K562 (cell line): ENCODE measurements around the gene CLCNKB. TPM values are rescaled to one million over a fixed set of nuclear protein-coding genes. Genes with fewer than 3 reads are reported as not detected.
A peak's percentile ranks its signal among the peaks of the same experiment; 100 is the strongest.

Experiments used
- ARID1B ChIP-seq: fragments of 450-650 bp; IDR thresholded peaks from 2 replicates; pipeline ENCODE4 v1.6.1; 2016; ENCODE audit warnings: antibody characterized with exemption, mild to moderate bottlenecking, inconsistent platforms
- CAMTA2 ChIP-seq: fragments of 250-450 bp; sonication (Bioruptor Pico); conservative IDR thresholded peaks from 2 replicates; pipeline ENCODE4 v1.5.1; 2022
- CSDE1 ChIP-seq, 2 experiments: fragments of 450-650 bp; IDR thresholded peaks; 2 replicates each; pipeline ENCODE4 v1.6.1; 2016; ENCODE audit warnings: mild to moderate bottlenecking in 1 of 2
- DMBX1 ChIP-seq: fragments of 250-450 bp; sonication (Bioruptor Pico); IDR thresholded peaks from 2 replicates; pipeline ENCODE4 v1.8.0; 2022; ENCODE audit warnings: inconsistent platforms, mild to moderate bottlenecking, moderate library complexity, borderline replicate concordance
- ELF4 ChIP-seq: fragments of 450-650 bp; formaldehyde crosslinking; IDR thresholded peaks from 2 replicates; pipeline ENCODE4 v1.4.0; 2022; ENCODE audit warnings: missing genetic modification characterization
- MEF2D ChIP-seq: conservative IDR thresholded peaks from 2 replicates; pipeline ENCODE4 v1.6.1; 2016; ENCODE audit warnings: low read depth, missing genetic modification characterization, missing compliant biosample characterization
- MTA1 ChIP-seq: fragments of 450-650 bp; IDR thresholded peaks from 2 replicates; pipeline ENCODE4 v1.6.1; 2017; ENCODE audit warnings: borderline replicate concordance
- MTA2 ChIP-seq: fragments of 450-650 bp; IDR thresholded peaks from 2 replicates; pipeline ENCODE4 v1.6.1; 2016; ENCODE audit warnings: low read depth
- PBX2 ChIP-seq, 2 experiments: IDR thresholded peaks in 1 of 2; conservative IDR thresholded peaks in 1 of 2; 2 replicates each; pipeline ENCODE4 v1.6.1; 2016; ENCODE audit warnings: low read depth in 2 of 2, mild to moderate bottlenecking in 1 of 2, missing compliant biosample characterization in 1 of 2, missing genetic modification characterization in 1 of 2, moderate library complexity in 1 of 2
- SNIP1 ChIP-seq: fragments of 450-650 bp; IDR thresholded peaks from 2 replicates; pipeline ENCODE4 v1.7.1; 2017; ENCODE audit warnings: low read depth, mild to moderate bottlenecking
- SNRNP70 ChIP-seq: fragments of 200-400 bp; formaldehyde crosslinking; optimal IDR thresholded peaks from 2 replicates; pipeline ENCODE3; 2017; ENCODE audit warnings: low read depth, low read length
- U2AF2 ChIP-seq: fragments of 200-400 bp; formaldehyde crosslinking; optimal IDR thresholded peaks from 2 replicates; pipeline ENCODE3; 2017; ENCODE audit warnings: low read depth, mild to moderate bottlenecking, low read length
- ZBED1 ChIP-seq: IDR thresholded peaks from 2 replicates; pipeline ENCODE4 v1.6.1; 2014
- ZBTB8A ChIP-seq: fragments of 450-650 bp; IDR thresholded peaks from 2 replicates; pipeline ENCODE4 v1.6.1; 2018; ENCODE audit warnings: mild to moderate bottlenecking, moderate library complexity; ENCODE audit not compliant: partially characterized antibody
- ZNF165 ChIP-seq: fragments of 250-450 bp; sonication (Bioruptor Pico); IDR thresholded peaks from 2 replicates; pipeline ENCODE4 v1.4.0; 2020; ENCODE audit warnings: borderline replicate concordance
- ZNF212 ChIP-seq: fragments of 450-650 bp; formaldehyde crosslinking; IDR thresholded peaks from 2 replicates; pipeline ENCODE4 v1.4.0; 2020; ENCODE audit warnings: mild to moderate bottlenecking
- ZNF445 ChIP-seq: fragments of 250-450 bp; sonication (Bioruptor Pico); IDR thresholded peaks from 2 replicates; pipeline ENCODE4 v1.4.0; 2020; ENCODE audit warnings: low read depth, mild to moderate bottlenecking, moderate library complexity
- ZNF583 ChIP-seq: fragments of 250-450 bp; sonication (Bioruptor Pico); IDR thresholded peaks from 2 replicates; pipeline ENCODE4 v1.4.0; 2020
- ZNF717 ChIP-seq: fragments of 250-450 bp; sonication (Bioruptor Pico); IDR thresholded peaks from 2 replicates; pipeline ENCODE4 v1.5.0; 2021
- ZNF830 ChIP-seq: fragments of 250-450 bp; sonication (Bioruptor Pico); IDR thresholded peaks from 2 replicates; pipeline ENCODE4 v1.5.0; 2021; ENCODE audit warnings: mild to moderate bottlenecking
- polyA plus RNA-seq, 8 experiments: library from polyadenylated mRNA; depleted of rRNA in 4 of 8; stranded (reverse) in 5 of 8; unstranded in 3 of 8; fragments of >200 nt; fragmentation: Nextera tagmentation in 2 of 8; fragmentation: Illumina TruSeq in 1 of 8; extraction: Ambion mirVana in 2 of 8; extraction: Trizol in 1 of 8; gene quantifications; 2 replicates each; pipeline versions ENCODE4 v1.2.1 to v1.2.3, GENCODE V29; 2011 to 2014; ENCODE audit warnings: inconsistent platforms in 1 of 8, missing spikeins in 1 of 8
- total RNA-seq, 7 experiments: library from RNA; depleted of rRNA in 6 of 7; stranded (reverse); fragments of >200 nt in 6 of 7; fragmentation: Illumina TruSeq in 2 of 7; extraction: Trizol in 2 of 7; gene quantifications; 2 replicates each; pipeline versions ENCODE4 v1.2.1 to v1.2.3, GENCODE V29; 2011 to 2021; ENCODE audit warnings: low replicate concordance in 1 of 7
- TF ChIP-seq, protein P1 (sequence below): fragments of 450-650 bp; IDR thresholded peaks from 2 replicates; pipeline ENCODE4 v1.6.1; 2014; ENCODE audit warnings: low read depth, mild to moderate bottlenecking, moderate library complexity, borderline replicate concordance
- TF ChIP-seq, protein P2 (sequence below): fragments of 250-450 bp; sonication (Bioruptor Pico); IDR thresholded peaks from 2 replicates; pipeline ENCODE4 v1.4.0; 2020; ENCODE audit warnings: mild to moderate bottlenecking

Gene CLCNKB
- total and polyA plus RNA-seq, 9 of the 15 experiments (the other 6 are each of a cell fraction or from before 2014, with no cell fraction given): 0.08 to 1.7 (median 0.64) TPM

DNA sequence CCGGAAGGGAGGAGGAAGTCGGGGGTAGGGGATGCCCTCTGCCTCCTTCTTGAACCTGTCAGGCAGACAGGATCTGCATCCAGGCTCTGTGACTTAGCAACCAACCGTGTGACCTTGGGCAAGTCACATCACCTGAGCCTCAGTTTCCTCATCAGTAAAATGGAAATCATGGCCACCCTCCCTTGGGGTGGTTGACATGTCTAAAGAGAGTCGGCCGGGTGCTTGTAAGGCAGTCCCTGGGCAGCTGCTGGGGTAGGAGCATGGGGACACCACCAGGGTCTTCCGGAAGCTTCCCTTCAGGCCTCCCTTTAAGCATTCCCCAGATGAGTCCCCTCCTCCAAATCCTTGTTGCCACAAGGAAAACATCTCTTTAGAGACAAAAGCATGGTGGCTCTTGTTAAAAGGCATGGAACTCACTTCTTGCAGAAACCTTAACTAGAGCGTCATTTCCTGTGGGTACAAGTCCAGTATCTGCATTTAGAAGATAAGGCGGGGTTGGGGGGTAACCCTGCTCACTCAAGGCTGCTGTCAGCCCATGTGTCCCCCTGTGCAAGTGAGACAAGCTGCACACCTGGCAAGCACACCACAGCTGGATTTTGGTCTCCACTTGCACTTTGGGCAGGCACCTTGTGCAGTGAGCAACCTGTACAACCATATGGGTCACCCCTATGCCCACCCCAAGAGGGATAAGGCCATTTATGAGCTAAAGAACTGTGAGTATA, 10.4 kb downstream of the CLCNKB start (continued):
- TF ChIP-seq MEF2D (no peak), ELF4 (CRISPR knock-in tag) (no peak), MTA2 (peak; percentile 78), ZBTB8A (no peak), SNRNP70 (no peak), DMBX1 (peak; percentile 81; the same call in 1 of the 2 replicates), ZNF830 (CRISPR knock-in tag) (no peak), U2AF2 (no peak), ZNF717 (CRISPR knock-in tag) (no peak), ZNF212 (CRISPR knock-in tag) (no peak), ZNF165 (CRISPR knock-in tag) (no peak), ZBED1 (no peak), ZNF445 (CRISPR knock-in tag) (no peak), ARID1B (peak; percentile 93), PBX2 (CRISPR knock-in tag; IDR thresholded peaks at IDR 0.05; ENCODE audit: low read depth) (no peak), PBX2 (tag; conservative IDR thresholded peaks at IDR 0.05; ENCODE audit: low read depth) (no peak), CAMTA2 (CRISPR knock-in tag) (no peak), ZNF583 (CRISPR knock-in tag) (no peak), CSDE1 (IDR thresholded peaks at IDR 0.05) (no peak), MTA1 (no peak), SNIP1 (no peak)
- TF ChIP-seq, protein P1, sequence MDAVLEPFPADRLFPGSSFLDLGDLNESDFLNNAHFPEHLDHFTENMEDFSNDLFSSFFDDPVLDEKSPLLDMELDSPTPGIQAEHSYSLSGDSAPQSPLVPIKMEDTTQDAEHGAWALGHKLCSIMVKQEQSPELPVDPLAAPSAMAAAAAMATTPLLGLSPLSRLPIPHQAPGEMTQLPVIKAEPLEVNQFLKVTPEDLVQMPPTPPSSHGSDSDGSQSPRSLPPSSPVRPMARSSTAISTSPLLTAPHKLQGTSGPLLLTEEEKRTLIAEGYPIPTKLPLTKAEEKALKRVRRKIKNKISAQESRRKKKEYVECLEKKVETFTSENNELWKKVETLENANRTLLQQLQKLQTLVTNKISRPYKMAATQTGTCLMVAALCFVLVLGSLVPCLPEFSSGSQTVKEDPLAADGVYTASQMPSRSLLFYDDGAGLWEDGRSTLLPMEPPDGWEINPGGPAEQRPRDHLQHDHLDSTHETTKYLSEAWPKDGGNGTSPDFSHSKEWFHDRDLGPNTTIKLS: no peak
- TF ChIP-seq, protein P2, sequence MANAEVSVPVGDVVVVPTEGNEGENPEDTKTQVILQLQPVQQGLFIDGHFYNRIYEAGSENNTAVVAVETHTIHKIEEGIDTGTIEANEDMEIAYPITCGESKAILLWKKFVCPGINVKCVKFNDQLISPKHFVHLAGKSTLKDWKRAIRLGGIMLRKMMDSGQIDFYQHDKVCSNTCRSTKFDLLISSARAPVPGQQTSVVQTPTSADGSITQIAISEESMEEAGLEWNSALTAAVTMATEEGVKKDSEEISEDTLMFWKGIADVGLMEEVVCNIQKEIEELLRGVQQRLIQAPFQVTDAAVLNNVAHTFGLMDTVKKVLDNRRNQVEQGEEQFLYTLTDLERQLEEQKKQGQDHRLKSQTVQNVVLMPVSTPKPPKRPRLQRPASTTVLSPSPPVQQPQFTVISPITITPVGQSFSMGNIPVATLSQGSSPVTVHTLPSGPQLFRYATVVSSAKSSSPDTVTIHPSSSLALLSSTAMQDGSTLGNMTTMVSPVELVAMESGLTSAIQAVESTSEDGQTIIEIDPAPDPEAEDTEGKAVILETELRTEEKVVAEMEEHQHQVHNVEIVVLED: no peak
